Hindlimb muscle (tissue), 1 donor: ENCODE results near the gene CPEB1. TPM values are rescaled to one million over a fixed set of nuclear protein-coding genes. Genes with fewer than 3 reads are reported as not detected.
A peak's percentile ranks its signal among the peaks of the same experiment; 100 is the strongest.

Experiments
- DNase-seq: peaks from one replicate; pipeline ENCODE4 v3.0.0-alpha.2; 2013
- polyA plus RNA-seq: library from polyadenylated mRNA; unstranded; fragments of 120-200 nt; gene quantifications from one replicate; pipeline ENCODE4 v1.2.1, GENCODE V29; 2013; ENCODE audit not compliant: insufficient read length

CPEB1 gene
- polyA plus RNA-seq, result 0.41 TPM

DNA sequence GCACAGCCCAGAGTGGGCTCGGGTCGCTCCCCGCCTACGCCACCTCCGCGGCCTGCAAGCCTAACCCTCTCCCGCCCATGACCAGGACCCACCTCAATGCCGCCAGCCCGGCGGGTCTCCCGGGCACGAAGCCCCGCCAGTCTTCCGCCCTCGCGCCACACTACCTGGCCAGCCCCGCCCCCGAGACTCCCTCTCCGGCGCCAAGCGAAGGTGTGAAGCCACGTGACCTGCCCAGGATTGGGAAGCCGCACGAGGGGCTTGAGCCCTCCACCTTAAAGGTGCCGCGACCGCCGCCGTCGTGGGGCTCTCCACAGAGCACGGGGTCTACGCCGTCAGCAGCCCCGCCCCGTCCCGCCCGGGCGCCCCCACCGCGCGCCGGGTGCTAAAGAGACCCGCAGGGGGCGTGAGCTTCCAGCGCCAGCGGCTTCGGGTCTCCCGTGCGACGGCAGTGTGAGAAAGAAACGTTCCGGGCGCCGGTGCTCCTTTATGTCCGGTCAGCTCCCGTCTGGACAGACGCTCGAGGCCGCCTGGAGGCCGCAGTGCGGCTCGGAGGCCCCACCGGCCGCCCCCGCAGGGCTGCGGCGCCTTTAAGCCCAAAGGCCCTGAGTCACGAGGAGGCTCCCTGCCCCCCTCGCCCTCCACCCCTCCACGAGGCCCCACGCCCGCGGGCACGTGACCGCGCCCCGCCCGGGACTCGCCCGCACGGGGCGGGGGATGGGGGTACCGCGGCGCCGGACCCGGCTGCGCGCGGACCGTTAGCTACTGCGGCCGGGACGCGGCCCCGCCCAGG, at the start of gene CPEB1:
Gene CPEB1, minus strand, starts transcription at position 319 of the 790 bp plus-strand sequence. CDS start 18,904 bp downstream, outside the sequence.
- DNase-seq, result peak; percentile 19

GRCh38 chr15:82692171-82692570, 45.0 kb upstream of the CPEB1 start:
- no peak for DNase-seq

DNA sequence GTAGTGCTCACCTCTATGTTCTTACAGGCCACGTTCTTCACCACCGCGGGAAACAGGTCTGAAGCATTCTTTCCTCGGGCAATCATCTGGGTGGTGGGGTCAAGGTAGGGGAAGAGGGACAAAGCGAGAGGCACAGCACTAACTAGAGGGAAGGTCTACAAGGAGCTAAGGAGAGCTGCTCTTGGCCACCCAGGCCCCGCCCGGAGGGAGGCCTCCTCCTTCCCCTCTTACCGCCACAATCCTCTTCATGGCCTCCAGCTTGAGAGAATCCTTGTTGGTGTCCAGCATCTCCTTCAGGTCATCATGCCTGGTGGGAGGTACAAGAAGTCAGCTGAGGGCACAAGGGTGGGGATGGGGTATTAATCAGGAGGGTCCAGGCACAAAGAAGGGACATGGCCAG, 42.0 kb upstream of the CPEB1 start:
- DNase-seq, result no peak

- DNase-seq, result no peak
Measured at GRCh38 chr15:82688691-82689090, 41.5 kb upstream of the CPEB1 start.

GRCh38 chr15:82681371-82681770, 34.2 kb upstream of the CPEB1 start:
- DNase-seq, result no peak

DNA sequence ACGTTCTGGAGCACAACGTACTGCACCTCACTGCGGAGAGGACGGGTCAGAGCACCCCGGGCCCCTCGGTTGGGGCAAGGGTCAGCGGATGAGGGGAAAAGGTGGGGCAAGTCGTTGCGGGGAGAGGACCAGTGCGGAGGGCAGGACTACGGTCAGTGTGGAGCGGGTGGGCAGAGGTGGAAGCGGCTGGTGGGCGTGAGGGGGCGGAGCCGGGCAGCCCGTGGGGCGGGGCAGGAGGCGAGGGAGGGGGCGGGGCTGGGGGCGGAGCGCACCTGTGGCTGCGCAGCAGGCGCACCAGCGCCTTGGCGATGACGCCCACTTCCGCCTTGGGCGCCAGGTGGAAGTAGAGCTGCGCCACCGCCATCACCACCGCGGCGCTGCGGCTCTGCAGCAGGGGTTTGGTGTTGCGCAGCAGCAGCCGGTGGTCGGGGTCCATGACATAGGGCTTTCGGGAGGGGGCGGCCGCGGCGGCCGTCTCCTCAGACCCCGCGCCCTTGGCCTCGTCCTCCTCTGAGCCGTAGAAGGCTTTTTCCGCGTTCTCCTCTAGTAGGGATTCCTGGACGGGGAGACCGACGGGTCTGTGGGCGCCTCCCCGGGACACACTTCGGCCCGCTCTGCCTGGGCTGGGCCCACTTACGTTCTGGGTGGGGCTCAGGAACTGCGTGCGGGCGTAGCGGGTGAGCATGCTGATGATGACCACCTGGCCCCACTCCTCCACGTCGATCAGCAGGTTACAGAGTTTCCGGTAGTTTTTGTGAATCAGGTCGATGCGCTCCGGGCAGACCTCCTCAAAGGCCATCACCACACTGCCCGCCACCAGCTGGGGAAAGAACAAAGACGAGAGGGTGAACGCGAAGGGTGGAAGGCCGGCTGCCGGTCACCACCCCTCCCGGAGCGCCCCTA, 33.3 kb upstream of the CPEB1 start:
- no peak for DNase-seq

DNA sequence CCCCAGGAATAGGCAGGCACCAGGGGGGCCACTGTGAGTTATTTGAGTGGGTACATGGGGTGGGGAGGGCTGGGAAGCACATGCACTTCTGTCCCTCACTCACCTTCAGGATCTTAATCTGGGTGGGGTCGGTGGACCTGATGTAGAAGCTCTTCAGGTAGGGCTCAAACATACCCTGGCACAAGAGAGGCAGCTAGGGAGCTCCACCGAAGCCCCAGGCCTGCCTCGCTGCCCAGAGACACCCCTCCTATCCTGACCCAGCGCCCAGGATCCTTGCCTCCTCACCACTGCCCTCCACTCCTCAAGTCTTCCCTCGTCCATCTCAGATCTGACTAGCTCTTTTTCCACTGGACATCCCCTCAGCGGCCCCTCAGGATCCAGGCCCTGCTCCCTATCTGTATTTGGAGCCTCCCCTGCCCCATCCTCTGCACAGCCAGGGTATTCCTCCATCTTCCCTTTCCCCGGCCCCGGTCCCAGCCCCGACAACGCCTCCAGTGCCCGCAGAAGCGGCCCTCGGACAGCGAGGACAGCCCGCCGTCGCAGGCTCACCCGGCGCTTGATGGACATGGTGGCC, 32.5 kb upstream of the CPEB1 start:
- DNase-seq, result no peak

DNA sequence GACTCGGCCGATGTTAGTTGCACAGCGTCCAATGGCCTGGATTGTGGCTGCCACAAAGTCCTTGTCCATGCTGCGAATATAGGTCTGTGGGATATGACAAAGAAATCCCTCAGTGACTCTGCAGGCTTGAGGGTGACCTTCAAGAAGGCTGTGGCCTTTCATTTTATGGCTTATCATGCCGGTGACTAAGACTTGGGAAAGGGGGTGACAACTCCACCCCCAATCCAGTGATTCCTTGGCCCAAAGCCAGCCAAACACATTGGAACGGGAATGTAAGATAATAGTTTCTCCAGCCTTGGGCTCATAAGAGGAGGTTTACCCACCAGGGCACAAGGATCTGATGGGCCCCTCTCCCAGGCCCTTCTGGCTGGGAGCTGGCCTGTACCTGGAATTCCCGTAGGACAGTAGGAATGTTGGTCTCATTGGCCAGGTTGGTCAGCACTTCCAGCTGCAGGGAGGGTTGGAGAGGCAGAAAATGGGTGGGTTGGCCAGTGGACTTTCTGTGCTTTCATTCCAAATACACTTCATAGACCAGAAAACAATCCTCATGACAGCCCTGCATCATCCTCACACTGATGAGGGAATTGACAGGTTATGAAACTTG, 30.7 kb upstream of the CPEB1 start:
- no peak for DNase-seq

DNA sequence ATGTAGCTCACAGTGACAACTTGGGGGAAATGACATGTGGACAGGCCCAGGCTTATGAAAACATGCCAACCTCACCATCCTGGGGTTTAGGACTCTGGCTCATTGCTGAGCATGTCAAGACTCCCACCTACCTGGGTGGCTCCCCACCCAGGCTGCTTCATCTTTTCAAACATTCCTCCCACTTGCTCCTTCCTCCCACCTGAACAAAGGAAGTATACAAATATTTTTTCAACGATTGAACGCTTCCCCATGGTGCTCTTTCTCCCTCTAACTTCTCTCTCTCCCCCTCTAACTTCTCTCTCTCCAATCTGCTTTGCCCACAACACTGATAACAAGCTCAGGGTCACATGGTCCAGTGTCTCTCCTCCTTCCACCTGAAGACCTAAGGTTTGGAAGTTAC, 27.7 kb upstream of the CPEB1 start:
- DNase-seq, result no peak

- DNase-seq, result no peak
Measured at GRCh38 chr15:82670699-82671098, 23.5 kb upstream of the CPEB1 start.

- no peak for DNase-seq
Measured at GRCh38 chr15:82666606-82667005, 19.4 kb upstream of the CPEB1 start.

DNA sequence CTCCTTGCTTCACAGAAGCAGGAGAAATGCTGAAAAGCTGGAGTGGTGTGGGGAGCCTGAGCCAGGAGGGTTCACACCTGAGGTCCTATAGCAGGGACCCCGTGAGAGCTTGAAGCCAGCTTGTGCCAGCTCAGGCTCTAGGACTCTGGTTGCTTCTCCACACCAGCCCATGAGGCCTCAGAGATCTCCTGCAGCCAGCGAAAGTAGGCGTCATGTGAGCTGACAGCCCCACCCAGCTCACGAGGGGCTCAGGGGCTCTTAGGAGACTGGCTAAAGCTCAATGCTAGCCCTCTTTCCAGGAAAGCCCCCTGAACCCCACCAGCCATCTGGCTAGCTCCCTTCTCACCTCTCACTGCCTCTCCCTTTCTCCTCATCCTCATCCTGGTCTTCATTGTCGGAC, 16.9 kb upstream of the CPEB1 start:
- DNase-seq, result no peak

DNA sequence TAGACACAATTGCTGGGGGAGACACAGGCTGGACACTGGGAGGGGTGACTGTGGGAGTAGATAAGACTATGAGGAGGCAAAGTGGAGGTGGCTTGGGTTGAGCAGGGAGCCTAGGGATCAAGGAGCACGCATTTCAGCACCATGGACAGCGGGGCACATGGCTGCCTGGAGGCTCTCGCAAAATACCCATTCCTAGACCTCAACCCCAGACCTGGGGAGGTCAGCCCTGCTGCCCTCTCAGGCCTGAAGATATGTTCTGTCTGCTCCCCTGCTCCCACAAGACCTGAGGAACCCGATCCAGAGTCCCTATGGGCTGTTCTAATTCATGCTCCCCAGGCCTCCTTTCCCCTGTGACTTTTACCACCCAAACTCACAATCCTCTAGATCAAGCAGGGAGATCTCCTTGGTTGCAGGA, 16.0 kb upstream of the CPEB1 start:
- peak; percentile 52 for DNase-seq

GRCh38 chr15:82662641-82663040, 15.5 kb upstream of the CPEB1 start:
- no peak for DNase-seq

DNA sequence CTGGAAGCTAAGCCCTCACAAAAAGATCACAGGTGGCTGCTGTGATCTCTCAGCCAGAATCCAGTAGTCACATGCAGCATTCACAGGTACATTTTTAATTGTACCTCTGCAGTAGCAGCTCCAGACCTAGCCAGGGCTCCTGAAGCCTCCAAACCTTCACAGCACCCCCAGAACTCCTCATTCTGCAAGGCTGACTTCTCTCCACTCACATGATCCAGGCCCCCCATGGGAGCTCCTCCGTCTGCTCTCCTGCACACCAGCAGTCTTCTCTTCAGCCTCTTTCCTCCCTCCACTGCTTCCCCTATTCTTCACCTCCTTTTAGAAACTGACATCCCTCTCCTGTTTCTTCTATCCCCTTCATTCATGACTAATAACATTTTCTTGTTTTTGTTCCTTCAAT, 13.2 kb upstream of the CPEB1 start:
- no peak for DNase-seq

DNA sequence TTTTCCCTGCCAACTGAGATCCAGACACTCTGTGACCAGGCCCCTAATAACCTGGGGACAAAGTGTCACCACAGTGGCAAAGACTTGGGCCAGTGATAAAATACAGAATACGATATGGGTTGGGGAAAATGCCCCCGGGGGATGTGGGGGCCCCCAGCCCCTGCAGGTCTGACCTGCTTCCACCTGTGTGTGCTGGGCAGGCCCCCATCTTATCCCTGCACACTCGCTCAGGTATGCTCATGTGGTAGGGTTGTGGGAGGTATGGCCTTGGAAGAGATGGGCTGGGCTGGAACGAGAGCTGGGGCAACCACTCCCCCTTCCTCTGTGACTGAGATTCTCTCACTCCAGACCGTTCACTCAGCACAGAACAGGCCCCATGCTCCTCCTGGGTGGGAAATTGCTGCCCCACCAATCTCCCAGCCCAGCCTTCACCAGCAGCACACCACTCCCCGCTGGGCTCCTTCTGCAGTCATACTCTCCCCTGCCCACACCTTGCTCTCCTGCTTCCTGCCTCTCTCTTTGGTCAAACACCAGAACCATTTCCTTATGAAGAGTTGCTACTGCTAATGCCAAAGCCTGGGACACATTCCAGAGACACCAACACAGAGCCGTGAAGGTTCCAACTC, 9.6 kb upstream of the CPEB1 start:
- no peak for DNase-seq

- no peak for DNase-seq
Measured at GRCh38 chr15:82655606-82656005, 8.4 kb upstream of the CPEB1 start.

GRCh38 chr15:82653483-82654168, 6.5 kb upstream of the CPEB1 start:
- no peak for DNase-seq

DNA sequence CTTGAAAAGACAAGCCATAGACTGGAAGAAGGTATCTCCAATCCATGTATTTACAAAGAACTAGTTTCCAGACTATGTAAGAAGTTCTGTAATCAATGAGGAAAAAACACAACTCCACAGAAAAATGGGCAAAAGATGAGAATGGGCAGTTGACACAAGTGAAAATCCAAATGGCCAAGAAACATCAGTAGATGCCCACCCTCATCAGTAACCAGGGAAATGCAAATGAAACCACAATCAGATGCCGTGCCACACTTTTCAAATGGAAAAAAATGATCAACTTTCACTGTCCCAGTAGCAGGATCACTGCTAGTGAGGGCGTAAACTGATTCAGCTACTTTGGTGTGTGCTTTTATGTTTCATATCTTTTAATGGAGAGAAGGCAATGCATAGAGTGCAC, 4.5 kb upstream of the CPEB1 start:
- DNase-seq, result no peak

DNA sequence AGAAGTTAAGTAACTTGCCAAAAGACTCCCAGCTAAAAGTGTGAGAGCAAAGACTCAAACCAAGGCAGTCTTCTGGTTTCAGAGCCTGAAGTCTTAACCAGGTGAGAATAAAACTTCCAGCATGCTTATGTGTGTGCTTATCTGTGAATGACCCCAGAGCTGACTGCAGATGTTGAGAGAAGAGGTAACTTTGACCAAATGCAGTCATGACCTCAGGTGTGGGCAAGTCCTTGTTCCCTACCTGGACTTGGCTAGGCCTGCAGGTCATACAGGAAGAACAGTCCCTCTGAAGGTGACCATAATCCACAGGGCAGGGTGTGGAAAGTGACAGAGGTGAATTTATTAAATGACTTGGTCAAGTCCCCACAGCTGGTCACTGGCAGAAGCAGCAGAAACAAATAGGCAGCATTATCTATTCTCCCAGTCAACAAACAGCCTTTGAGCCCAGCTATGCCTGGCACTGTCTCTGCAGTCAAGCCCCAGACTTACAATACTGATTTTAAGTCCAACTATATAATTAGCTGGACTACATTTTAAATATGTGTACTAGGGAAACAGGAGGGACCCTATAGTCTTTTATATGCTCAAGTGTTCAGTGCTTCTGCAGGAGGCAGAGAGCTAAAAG, 3.0 kb upstream of the CPEB1 start:
- DNase-seq, result no peak
